ENCODE measurements around the gene HTR4.
A peak's percentile ranks its signal among the peaks of the same experiment; 100 is the strongest.
"Not testable (repeated sequence)": the region's sequence is repeated elsewhere in the genome, so short reads cannot be mapped to it uniquely, and the experiment has no call there.

Gene HTR4

GRCh38 chr5:148474025-148474511 is 180.3 kb downstream of the HTR4 start:
- no peak for DNase-seq (ENCODE audit: low spot score)

DNA sequence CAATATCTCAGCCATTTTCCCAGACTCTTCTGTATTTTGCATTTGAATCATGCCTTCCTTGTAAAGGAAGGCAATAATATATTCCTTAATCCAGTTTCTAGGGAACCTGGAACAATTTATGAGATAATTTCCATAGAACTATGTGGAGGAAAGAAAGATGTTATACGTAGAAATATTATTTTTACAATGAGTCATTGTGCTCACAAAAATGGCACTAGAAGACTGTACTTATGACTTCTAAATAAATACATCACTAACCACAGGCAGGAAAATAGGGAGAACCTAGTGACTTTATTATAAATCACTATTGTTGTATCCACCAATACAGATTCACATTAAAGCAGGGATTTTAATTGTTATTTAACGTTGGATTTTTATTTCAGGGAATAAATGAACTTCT is 182.9 kb downstream of the HTR4 start:
- no peak for DNase-seq (ENCODE audit: low spot score)

DNA sequence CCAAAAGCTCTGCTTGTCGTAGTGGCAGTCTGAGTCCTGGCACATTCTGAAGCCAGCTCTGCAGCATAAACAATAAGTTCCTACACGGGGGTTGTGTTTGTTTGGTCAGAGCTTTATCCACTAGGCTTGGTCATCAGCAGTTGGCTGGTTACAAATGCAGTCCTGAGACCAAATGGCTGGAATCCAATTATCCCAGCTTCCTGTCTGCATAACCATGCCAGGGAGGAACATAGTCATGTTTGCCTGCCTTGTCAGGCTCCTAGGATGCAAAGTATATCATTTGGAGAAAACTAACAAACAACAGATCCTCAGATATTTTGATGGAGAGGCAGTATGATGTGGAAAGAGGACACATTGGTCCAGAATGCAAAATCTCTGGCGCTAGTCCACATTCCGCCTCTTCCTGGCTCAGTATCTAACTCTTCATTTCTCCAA is 184.8 kb downstream of the HTR4 start:
- peak; percentile 16 for DNase-seq (ENCODE audit: low spot score)

DNA sequence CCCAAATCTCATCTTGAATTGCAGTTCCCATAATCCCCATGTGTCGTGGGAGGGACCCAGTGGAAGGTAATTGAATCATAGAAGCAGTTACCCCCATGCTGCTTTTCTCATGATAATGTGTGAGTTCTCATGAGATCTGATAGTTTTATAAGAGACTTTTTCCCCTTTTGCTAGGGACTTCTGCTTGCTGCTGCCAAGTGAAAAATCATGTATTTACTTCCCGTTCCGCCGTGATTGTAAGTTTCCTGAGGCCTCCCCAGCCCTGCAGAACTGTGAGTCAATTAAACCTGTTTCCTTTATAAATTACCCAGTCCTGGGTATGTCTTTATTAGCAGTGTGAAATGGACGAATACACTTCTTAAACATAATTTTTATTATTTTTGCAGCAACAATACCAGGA is 185.6 kb downstream of the HTR4 start:
- not testable (repeated sequence) for DNase-seq (ENCODE audit: low spot score)

GRCh38 chr5:148467958-148468357 is 186.4 kb downstream of the HTR4 start:
- DNase-seq (ENCODE audit: low spot score), result no peak

GRCh38 chr5:148466236-148466580 is 188.1 kb downstream of the HTR4 start:
- DNase-seq (ENCODE audit: low spot score), result no peak

GRCh38 chr5:148465381-148466235 is 188.7 kb downstream of the HTR4 start:
- DNase-seq (ENCODE audit: low spot score), result no peak

- DNase-seq (ENCODE audit: low spot score), result no peak
Measured at GRCh38 chr5:148459669-148460068, 194.7 kb downstream of the HTR4 start.

DNA sequence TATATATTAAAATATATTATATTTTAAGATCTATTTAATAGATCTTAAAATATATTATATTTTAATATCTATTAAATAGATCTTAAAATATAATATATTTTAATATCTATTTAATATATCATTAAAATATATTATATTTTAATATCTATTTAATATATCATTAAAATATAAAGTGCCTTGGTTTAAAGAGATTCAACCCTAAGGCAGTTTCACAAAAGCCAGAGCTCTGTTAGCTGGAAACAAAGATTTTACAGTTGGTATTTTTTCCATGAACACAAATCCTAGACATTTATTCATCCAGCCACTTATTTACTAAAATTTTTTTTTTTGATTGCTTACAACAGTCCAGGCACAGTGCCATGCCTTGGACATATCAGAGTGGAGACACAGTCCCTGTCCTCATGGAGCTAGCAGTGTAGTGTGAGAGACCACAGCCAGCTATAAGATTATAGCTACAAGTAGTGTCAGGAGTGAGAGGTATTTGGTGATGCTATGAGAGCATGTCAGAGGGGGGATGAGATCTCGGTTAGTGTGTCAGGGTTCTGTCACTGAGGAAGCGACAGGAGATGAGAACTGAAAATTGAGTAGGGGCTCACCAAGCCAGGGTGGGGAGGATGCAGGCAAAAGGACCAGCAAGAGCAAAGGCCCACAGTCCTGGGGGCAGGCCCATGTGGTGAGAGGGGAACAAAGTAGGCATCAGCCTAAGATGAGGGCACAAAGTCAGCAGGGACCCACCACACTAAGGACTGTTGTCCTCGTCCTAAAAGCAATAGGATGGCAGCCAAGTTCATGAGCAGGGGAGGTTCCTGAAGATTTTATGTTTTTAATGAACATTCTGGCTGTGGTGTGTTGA is 196.1 kb downstream of the HTR4 start:
- DNase-seq (ENCODE audit: low spot score), result no peak

DNA sequence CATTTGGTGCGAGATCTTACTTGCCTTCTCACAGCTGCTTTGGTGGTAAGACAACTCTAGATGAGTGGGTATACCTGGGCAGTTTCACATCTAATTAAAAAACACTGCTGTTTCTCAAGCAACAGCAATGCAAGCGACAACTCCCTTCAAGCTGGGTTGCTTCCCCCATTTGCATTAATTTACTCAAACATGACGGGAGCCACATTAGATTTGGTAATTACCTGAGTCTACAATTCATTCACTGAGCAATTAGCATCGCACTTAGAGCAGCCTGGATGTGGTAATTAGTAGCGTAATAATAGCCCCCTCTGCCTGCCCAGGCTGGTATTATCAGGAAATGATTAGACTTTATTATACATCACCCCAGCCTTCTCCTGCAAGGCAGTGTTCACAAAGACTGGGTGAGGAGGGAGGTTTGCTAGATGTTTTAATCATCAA is 197.1 kb downstream of the HTR4 start:
- no peak for DNase-seq (ENCODE audit: low spot score)

- no peak for DNase-seq (ENCODE audit: low spot score)
Measured at GRCh38 chr5:148455185-148455584, 199.1 kb downstream of the HTR4 start.

DNA sequence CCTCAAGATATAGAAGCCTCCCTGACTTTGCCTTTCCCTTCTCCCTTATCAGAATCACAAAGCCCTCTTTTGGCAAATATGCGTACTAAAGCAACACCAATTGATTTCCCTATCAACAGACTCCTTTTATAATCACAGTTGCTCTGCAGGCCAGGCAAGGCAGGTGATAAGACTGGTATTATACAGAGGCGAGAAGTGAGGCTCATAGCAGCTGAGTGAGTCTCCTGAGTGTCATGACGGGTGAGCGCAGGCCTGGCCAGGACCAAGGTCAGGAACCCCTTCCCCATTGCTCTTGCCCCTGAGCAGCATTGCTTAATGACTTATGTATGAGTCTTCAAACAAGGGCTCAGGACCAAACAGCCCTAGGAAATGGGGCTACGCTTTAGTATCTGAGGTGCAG is 199.8 kb downstream of the HTR4 start:
- no peak for DNase-seq (ENCODE audit: low spot score)

- no peak for DNase-seq (ENCODE audit: low spot score)
Measured at GRCh38 chr5:148452499-148453193, 201.7 kb downstream of the HTR4 start.

DNA sequence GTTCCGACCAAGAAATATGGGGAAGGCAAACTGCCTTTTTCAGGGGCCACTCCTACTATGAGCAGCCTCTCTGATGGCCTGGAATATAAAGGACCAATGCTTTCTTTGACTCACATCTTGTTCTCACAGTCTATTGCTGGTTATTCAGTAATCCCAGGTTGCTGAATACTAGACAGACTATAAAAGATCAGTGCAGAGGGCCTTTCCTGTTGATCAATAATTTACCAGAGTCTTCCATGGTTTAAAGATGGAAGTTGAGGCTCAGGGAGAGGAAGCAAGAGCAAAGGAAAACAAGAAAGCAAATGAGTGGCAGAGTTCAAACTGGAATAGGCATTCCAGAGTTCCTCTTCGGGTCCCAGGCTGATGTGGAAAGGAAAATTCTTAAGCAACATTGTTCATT is 207.7 kb downstream of the HTR4 start:
- DNase-seq (ENCODE audit: low spot score), result no peak

DNA sequence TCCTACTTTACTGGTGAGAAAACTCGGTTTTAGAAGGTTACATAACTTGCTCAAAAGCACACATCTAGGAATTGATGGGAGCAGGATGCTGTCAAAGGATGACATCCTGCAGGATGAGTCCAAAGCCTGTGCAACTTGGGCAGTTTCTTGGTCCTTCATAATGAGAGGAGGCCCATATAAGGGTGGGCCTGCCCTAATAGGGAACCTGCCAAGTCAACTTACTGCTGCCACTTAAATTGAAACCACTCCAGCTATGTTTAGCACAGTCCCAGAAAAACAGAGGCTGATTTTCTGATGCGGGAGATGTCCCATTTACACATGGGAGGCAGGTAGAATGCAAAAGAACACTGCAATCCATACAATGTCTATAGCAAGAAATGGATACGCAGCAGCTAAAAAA is 208.7 kb downstream of the HTR4 start:
- DNase-seq (ENCODE audit: low spot score), result no peak

- peak; percentile 64 for DNase-seq (ENCODE audit: low spot score)
Measured at GRCh38 chr5:148443998-148444397, 210.3 kb downstream of the HTR4 start.

- DNase-seq (ENCODE audit: low spot score), result no peak
Measured at GRCh38 chr5:148443241-148443640, 211.1 kb downstream of the HTR4 start.

- no peak for DNase-seq (ENCODE audit: low spot score)
Measured at GRCh38 chr5:148438933-148439332, 215.4 kb downstream of the HTR4 start.

- no peak for DNase-seq (ENCODE audit: low spot score)
Measured at GRCh38 chr5:148437249-148437648, 217.1 kb downstream of the HTR4 start.

GRCh38 chr5:148436029-148436428 is 218.3 kb downstream of the HTR4 start:
- no peak for DNase-seq (ENCODE audit: low spot score)

- no peak for DNase-seq (ENCODE audit: low spot score)
Measured at GRCh38 chr5:148433826-148434225, 220.5 kb downstream of the HTR4 start.
